ENCODE results near the gene OPHN1. TPM values are rescaled to one million over a fixed set of nuclear protein-coding genes. Genes with fewer than 3 reads are reported as not detected.

The OPHN1 gene
- total RNA-seq, 2 donors from 2014 or later = 5.0 to 5.9 TPM

DNA sequence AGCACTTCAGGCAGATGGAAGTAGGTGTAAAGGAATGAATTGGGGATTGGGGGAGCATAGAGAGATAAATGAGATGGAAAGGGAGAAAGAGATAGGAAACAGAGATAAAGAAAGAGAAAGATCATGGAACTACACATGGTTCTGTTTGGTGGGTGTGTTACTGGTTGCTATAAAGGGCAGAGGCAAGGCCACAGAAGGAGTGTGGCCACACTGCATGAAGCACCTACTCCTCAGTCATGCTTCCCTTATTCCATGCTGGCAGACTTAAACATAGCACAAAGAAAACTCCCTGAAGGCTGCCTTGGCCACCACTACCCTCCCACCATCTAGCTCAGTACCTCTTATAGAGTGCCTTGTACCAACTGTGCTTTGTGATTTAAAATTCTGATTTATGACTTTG lies 56.9 kb downstream of the OPHN1 start:
- H3K27ac ChIP-seq = no peak overlapping the region
- TF ChIP-seq, protein P1, sequence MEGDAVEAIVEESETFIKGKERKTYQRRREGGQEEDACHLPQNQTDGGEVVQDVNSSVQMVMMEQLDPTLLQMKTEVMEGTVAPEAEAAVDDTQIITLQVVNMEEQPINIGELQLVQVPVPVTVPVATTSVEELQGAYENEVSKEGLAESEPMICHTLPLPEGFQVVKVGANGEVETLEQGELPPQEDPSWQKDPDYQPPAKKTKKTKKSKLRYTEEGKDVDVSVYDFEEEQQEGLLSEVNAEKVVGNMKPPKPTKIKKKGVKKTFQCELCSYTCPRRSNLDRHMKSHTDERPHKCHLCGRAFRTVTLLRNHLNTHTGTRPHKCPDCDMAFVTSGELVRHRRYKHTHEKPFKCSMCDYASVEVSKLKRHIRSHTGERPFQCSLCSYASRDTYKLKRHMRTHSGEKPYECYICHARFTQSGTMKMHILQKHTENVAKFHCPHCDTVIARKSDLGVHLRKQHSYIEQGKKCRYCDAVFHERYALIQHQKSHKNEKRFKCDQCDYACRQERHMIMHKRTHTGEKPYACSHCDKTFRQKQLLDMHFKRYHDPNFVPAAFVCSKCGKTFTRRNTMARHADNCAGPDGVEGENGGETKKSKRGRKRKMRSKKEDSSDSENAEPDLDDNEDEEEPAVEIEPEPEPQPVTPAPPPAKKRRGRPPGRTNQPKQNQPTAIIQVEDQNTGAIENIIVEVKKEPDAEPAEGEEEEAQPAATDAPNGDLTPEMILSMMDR (IDR thresholded peaks at IDR 0.05) = no peak
- H3K4me1 ChIP-seq (ENCODE audit: control insufficient read depth in 1 of 2, low read depth in 2 of 2) = no peaks in the 10 kb centered on the region
- DNase-seq (ENCODE audit: low spot score) (no peak), ATAC-seq (ENCODE audit: insufficient number of reproducible peaks, low FRiP score, low read depth) (no peak)
- no peaks in the 10 kb centered on the region for H3K27me3 ChIP-seq (replicated peaks; ENCODE audit: insufficient read depth)
- no peaks in the 10 kb centered on the region for H3K9me3 ChIP-seq
- H3K4me3 ChIP-seq = no peak overlapping the region
- H3K36me3 ChIP-seq = no peaks in the 10 kb centered on the region

GRCh38 chrX:68375803-68376202 lies 57.5 kb downstream of the OPHN1 start:
- TF ChIP-seq, protein P1 (IDR thresholded peaks at IDR 0.05) = no peak
- DNase-seq (ENCODE audit: low spot score) = no peak
- H3K27ac ChIP-seq = no peak overlapping the region
- H3K36me3 ChIP-seq = no peaks in the 10 kb centered on the region
- no peak for ATAC-seq (ENCODE audit: insufficient number of reproducible peaks, low FRiP score, low read depth)
- no peaks in the 10 kb centered on the region for H3K27me3 ChIP-seq (replicated peaks; ENCODE audit: insufficient read depth)
- H3K9me3 ChIP-seq = no peaks in the 10 kb centered on the region
- no peak overlapping the region for H3K4me3 ChIP-seq
- no peaks in the 10 kb centered on the region for H3K4me1 ChIP-seq (ENCODE audit: control insufficient read depth in 1 of 2, low read depth in 2 of 2)

- Histone ChIP-seq H3K4me1 (ENCODE audit: control insufficient read depth in 1 of 2, low read depth in 2 of 2) (no peaks in the 10 kb centered on the region), H3K9me3 (no peaks in the 10 kb centered on the region), H3K4me3 (no peak overlapping the region), H3K27me3 (replicated peaks; ENCODE audit: insufficient read depth) (no peaks in the 10 kb centered on the region), H3K36me3 (no peaks in the 10 kb centered on the region), H3K27ac (no peak overlapping the region)
- no peak for DNase-seq (ENCODE audit: low spot score)
- TF ChIP-seq, protein P1 (IDR thresholded peaks at IDR 0.05) = no peak
- no peak for ATAC-seq (ENCODE audit: insufficient number of reproducible peaks, low FRiP score, low read depth)
Observed at GRCh38 chrX:68372665-68373064, 60.6 kb downstream of the OPHN1 start.

DNA sequence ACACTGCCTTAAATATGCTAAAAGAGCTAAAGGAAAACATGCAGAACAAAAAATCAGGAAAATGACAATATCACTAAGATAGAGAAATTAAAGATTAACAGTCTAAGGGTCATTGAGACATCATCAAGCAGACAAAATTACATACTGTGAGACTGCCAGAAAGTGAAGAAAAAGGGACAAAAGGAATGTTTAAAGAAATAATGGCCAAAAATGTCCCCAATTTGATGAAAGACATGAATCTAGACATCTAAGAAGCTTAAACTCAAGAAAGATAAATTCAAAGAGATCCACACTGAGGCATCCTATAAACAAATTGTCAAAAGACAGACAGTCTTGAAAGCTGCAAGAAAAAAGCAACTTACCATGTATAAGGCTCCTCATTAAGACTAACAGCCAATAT lies 63.7 kb downstream of the OPHN1 start:
- H3K4me3 ChIP-seq = no peak overlapping the region
- H3K27ac ChIP-seq = no peak overlapping the region

DNA sequence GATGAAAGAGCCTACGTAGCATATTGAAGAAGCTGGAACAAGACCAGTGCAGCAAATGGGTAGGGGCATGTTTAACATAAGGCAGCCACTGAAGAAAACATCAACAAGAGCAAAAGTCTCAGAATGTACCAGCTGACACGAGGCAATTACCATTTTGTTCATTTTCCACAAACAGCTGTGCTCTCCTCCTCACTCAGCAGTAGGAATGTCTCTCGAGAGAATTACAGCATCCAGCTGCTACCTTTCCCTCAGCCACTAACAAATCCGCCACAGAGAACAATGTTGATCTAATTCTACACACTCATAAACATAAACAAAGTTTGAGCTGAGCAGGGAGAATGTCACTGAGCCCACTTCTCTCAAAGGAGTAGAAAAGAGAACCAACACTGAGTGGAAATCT lies 68.0 kb downstream of the OPHN1 start:
- Histone ChIP-seq H3K27me3 (replicated peaks; ENCODE audit: insufficient read depth) (no peaks in the 10 kb centered on the region), H3K36me3 (no peaks in the 10 kb centered on the region), H3K4me3 (no peak overlapping the region), H3K4me1 (ENCODE audit: control insufficient read depth in 1 of 2, low read depth in 2 of 2) (no peaks in the 10 kb centered on the region), H3K9me3 (no peaks in the 10 kb centered on the region), H3K27ac (no peak overlapping the region)
- TF ChIP-seq, protein P1 (IDR thresholded peaks at IDR 0.05) = no peak
- no peak for ATAC-seq (ENCODE audit: insufficient number of reproducible peaks, low FRiP score, low read depth)
- no peak for DNase-seq (ENCODE audit: low spot score)

More for the DNA sequence above, 63.7 kb downstream of the OPHN1 start:
- TF ChIP-seq, protein P1 (IDR thresholded peaks at IDR 0.05) = no peak
- no peak for ATAC-seq (ENCODE audit: insufficient number of reproducible peaks, low FRiP score, low read depth)
- Histone ChIP-seq H3K36me3 (no peaks in the 10 kb centered on the region), H3K27me3 (replicated peaks; ENCODE audit: insufficient read depth) (no peaks in the 10 kb centered on the region), H3K9me3 (no peaks in the 10 kb centered on the region), H3K4me1 (ENCODE audit: control insufficient read depth in 1 of 2, low read depth in 2 of 2) (no peaks in the 10 kb centered on the region)
- no peak for DNase-seq (ENCODE audit: low spot score)
